Stimulated activated naive CD8-positive, alpha-beta T cell treated with anti-CD3 and anti-CD28 coated beads, Interleukin-15, Interleukin-2, amounts not matched to agents 100 ng/mL and 50 ng/mL, for 24 hours (primary cell): ENCODE data around the gene SMIM34.
"Not testable (repeated sequence)": the region's sequence is repeated elsewhere in the genome, so short reads cannot be mapped to it uniquely, and the experiment has no call there.

ENCODE experiments used
- H3K27ac Mint-ChIP-seq: one replicate; pipeline ENCODE4 v1.8.0; 2021; ENCODE audit warnings: mild to moderate bottlenecking, mixed read lengths
- H3K27me3 Mint-ChIP-seq: one replicate; pipeline ENCODE4 v1.8.0; 2021; ENCODE audit warnings: mixed read lengths
- H3K36me3 Mint-ChIP-seq: one replicate; pipeline ENCODE4 v1.8.0; 2021; ENCODE audit warnings: low read depth, mixed read lengths
- H3K4me1 Mint-ChIP-seq: one replicate; pipeline ENCODE4 v1.8.0; 2021; ENCODE audit warnings: low read depth, mixed read lengths
- H3K4me3 Mint-ChIP-seq: one replicate; pipeline ENCODE4 v1.8.0; 2021; ENCODE audit warnings: mild to moderate bottlenecking, mixed read lengths
- H3K9me3 Mint-ChIP-seq: one replicate; pipeline ENCODE4 v1.8.0; 2021; ENCODE audit warnings: mixed read lengths

The SMIM34 gene

DNA sequence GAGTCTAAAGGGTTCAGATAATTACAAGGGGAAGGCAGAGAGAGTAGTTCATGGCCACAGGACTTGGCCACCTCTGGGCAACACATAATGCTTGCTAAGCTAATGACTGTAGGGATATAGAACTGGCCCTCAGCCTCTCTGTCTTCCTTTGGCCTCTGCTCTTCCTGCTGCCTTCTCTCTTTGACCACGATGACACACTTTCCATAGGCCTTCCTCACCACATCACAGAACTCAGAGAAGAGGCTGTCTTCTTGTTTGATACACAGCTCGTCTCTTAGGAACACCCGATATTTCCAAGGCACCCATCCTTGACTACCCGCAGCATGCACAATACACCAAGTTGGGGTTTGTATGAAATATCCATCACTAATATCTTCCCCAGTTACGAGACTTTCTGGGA is 23.2 kb downstream of the SMIM34 start:
- H3K27me3 Mint-ChIP-seq, H3K4me1 Mint-ChIP-seq, H3K36me3 Mint-ChIP-seq, H3K27ac Mint-ChIP-seq, H3K9me3 Mint-ChIP-seq, H3K4me3 Mint-ChIP-seq: not testable (repeated sequence)

DNA sequence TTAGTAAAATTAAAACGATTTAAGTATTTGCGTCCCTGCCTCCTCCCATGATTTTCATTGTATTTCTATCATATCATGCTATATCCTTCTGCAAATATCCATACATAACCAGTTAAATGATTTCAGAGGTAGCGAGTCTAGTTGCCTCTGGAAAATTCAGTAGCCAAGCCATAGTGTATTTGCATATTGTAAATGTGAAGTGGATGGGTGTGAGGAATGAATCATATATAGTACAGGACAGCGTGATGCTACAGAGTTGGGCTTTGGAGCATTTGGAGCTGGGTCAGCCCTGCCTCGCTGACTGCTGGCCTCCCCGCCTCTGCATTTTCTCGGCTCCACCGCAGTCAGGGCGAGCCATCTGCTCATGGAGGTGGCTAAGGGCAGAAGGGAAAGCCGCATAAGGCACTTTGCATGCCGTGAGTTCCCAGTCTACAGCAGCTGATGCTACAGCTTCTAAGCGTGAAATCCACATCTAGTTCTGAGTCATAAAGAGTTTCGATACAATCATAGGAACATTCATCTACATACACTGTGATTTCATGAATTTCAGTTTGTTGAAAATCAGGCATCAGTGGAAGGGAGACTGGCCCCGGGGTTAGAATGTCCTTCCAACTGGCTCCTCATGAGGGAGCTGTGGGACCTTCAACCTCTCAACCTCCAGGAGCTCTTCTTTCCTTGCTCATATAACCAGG is 39.9 kb downstream of the SMIM34 start:
- not testable (repeated sequence) for H3K4me1 Mint-ChIP-seq, H3K27ac Mint-ChIP-seq, H3K36me3 Mint-ChIP-seq, H3K9me3 Mint-ChIP-seq, H3K4me3 Mint-ChIP-seq, H3K27me3 Mint-ChIP-seq

DNA sequence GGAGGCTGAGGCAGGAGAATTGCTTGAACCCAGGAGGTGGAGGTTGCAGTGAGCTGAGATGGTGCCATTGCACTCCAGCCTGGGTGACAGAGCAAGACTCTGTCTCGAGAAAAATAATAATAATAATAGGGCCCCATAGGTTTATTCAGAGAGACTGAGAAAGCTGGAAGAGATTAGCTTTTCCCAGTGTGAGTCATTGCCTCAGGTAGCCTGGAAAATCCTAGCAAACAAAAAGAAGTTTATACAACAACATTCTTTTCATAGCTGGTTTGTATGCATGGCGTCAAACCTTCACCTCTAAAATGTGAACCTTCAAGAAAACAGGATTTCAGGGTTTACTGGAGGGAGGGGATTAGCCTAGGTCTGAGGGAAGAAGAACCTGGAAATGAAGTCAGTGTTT is 40.6 kb downstream of the SMIM34 start:
- not testable (repeated sequence) for H3K9me3 Mint-ChIP-seq, H3K27me3 Mint-ChIP-seq, H3K27ac Mint-ChIP-seq, H3K36me3 Mint-ChIP-seq, H3K4me3 Mint-ChIP-seq, H3K4me1 Mint-ChIP-seq

DNA sequence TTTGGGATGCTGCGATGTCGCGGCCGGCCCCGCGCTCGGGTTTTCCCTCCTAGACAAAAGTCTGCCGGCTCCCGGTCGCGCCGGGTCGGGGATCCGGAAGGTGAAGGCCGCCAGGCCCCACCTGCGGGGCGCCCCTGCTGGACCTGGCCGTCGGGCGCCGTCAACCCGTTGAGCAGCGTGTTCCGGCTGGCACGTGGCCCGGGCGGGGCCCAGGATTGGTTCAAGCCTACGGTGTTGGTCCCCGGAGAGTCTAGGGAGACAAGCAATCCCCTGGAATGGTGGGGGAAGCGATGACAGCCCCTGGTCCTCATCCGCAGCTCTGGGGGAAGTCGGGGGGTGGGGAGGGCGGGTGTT is 48.2 kb downstream of the SMIM34 start:
- H3K4me3 Mint-ChIP-seq, H3K27me3 Mint-ChIP-seq, H3K36me3 Mint-ChIP-seq, H3K4me1 Mint-ChIP-seq, H3K27ac Mint-ChIP-seq, H3K9me3 Mint-ChIP-seq: not testable (repeated sequence)

DNA sequence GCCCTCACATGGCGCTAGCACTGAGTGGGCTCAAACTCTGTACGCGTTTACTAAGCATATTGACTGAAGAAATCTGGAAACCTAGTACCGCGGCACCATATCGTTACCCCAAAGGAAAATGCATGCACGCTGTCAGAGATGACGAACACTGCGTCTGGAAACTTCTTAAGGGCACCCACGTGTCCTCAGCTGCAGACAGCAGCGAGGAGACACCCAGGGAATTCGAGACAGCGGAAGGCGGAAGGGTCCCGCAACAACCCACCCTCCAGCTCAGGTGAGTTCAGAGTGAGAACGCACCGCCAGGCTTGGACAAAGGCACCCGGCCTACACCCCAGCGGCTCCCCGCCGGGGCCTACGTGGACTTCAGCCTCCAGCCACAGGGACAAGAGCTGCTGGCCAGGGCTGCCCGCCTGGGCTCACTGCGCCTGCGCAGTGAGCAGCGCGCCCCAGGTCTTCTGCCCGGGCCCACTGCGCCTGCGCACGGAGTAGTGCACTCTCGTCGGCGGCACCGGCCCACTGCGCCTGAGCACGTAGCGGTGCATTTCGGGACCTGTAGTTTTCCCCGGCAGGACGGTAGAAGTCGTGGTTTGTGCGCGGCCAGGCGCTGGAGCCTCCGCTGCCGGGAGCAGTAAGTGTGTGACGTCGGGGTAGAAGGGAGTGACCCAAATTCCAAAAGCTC is 48.7 kb downstream of the SMIM34 start, which contains the start of gene SMIM11:
TSS of gene SMIM11 (plus strand) at position 568 of the 679 bp plus-strand sequence. CDS start 3,998 bp downstream, outside the sequence.
- not testable (repeated sequence) for H3K9me3 Mint-ChIP-seq, H3K27ac Mint-ChIP-seq, H3K4me1 Mint-ChIP-seq, H3K27me3 Mint-ChIP-seq, H3K36me3 Mint-ChIP-seq, H3K4me3 Mint-ChIP-seq

DNA sequence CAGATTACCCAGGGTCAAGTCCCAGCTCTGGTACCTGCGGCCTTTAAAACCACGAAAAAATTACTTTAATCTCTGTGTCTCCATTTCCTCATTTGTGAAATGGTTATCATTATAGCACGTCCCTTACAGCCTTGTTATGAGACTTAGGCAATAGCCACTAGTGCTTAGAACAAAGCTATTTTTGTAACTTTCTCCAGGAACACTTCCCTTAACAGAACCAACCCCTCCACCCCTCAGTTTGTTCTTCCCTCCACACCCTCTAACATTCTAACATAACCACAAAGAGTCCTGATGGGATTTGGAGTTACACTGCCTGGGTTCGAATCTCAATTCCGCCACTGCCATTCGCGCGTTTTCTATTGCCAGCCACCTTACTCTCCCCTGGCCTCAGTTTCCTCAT is 49.3 kb downstream of the SMIM34 start:
- not testable (repeated sequence) for H3K4me3 Mint-ChIP-seq, H3K9me3 Mint-ChIP-seq, H3K27me3 Mint-ChIP-seq, H3K36me3 Mint-ChIP-seq, H3K4me1 Mint-ChIP-seq, H3K27ac Mint-ChIP-seq

DNA sequence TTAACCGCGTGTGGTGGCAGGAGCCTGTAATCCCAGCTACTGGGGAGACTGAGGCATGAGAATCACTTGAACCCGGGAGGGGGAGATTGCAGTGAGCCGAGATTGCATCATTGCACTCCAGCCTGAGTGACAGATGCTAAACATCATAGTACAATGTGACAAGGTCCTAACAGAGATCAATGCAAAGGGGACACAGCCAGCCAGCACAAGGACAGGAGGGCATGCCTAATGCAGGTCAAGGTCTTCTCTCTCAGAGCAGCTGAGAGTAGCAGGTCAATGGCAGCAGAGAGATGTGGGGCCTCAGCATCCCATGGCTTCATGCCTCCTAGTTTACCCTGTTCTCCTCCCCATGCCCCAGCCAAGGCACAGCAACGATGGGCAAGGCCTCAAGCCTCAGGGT is 51.4 kb downstream of the SMIM34 start:
- Mint-ChIP-seq H3K4me3 (no peak overlapping the region), H3K4me1 (no peaks in the 10 kb centered on the region), H3K36me3 (no peaks in the 10 kb centered on the region), H3K27ac (no peak overlapping the region), H3K9me3 (no peaks in the 10 kb centered on the region), H3K27me3 (peaks cover 5% of the 10 kb centered on the region)

DNA sequence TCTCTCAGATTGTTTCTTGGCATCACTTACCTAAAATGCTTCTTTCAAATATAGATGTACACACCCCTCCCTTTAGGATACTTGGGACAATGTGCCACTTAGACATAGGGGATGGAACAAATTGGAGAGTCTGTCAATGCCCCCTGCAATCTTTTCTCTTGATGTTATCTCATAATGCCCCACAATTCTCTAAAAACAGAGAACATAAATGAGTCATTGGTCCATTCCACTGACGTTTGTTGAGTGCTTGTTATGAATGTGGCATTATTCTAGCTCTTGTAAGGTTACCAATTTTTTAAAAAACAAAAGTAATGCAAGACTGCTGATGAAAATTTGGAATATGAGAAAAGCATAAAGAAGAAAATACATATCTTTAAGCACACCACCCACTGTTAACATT is 54.0 kb downstream of the SMIM34 start:
- H3K36me3 Mint-ChIP-seq: no peaks in the 10 kb centered on the region
- no peaks in the 10 kb centered on the region for H3K4me1 Mint-ChIP-seq
- no peak overlapping the region for H3K27ac Mint-ChIP-seq
- H3K4me3 Mint-ChIP-seq: no peak overlapping the region
- peaks cover 5% of the 10 kb centered on the region for H3K27me3 Mint-ChIP-seq
- H3K9me3 Mint-ChIP-seq: no peaks in the 10 kb centered on the region
